AG09319 (cell line): ENCODE results near the gene AGRP.

Experiments
- DNase-seq: peaks from one replicate; pipeline ENCODE4 v3.0.0-alpha.2; 2010; ENCODE audit warnings: low read depth; ENCODE audit errors: extremely low read depth
- TF ChIP-seq, protein P1 (sequence below): IDR thresholded peaks from 2 replicates; pipeline ENCODE4 v1.5.1; 2011; ENCODE audit warnings: low read depth, mild to moderate bottlenecking, inconsistent platforms, low read length, moderate library complexity

Gene AGRP

DNA sequence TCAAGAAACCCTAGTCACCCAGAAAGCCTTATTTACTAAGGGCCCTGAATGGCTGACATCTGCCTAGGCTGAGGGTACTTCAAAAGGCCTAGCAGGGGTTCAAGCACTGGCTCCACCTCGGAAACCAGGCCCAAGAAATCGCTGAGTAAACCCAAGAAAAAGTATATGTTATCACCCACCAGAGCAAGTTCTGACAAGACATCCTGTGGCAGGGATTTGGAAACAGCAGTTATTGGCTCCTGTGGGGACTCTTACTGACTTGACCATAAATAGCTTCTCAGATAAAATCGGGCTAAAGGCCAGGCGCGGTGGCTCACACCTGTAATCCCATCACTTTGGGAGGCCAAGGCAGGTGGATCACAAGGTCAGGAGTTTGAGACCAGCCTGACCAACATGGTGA lies 14.6 kb downstream of the AGRP start:
- TF ChIP-seq, protein P1, sequence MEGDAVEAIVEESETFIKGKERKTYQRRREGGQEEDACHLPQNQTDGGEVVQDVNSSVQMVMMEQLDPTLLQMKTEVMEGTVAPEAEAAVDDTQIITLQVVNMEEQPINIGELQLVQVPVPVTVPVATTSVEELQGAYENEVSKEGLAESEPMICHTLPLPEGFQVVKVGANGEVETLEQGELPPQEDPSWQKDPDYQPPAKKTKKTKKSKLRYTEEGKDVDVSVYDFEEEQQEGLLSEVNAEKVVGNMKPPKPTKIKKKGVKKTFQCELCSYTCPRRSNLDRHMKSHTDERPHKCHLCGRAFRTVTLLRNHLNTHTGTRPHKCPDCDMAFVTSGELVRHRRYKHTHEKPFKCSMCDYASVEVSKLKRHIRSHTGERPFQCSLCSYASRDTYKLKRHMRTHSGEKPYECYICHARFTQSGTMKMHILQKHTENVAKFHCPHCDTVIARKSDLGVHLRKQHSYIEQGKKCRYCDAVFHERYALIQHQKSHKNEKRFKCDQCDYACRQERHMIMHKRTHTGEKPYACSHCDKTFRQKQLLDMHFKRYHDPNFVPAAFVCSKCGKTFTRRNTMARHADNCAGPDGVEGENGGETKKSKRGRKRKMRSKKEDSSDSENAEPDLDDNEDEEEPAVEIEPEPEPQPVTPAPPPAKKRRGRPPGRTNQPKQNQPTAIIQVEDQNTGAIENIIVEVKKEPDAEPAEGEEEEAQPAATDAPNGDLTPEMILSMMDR: no peak

DNA sequence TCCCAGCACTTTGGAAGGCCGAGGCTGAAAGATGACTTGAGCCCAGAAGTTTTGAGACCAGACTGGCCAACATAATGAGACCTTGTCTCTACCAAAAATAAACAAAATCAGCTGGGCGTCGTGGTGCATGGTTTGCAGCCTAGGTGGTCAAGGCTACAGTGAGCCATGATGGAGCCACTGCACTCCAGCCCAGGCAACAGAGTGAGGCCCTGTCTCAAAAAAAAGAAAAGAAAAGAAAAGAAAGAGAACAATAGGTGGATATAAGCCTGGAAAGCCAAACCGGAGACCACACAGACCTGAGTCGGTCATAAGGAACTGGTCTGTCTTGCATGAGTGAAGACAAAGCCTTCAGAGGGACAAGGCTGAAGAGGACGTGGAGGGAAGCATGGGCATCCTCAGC lies 16.8 kb downstream of the AGRP start:
- no peak for DNase-seq
- TF ChIP-seq, protein P1: no peak

More for the DNA sequence above, 14.6 kb downstream of the AGRP start:
- no peak for DNase-seq

DNA sequence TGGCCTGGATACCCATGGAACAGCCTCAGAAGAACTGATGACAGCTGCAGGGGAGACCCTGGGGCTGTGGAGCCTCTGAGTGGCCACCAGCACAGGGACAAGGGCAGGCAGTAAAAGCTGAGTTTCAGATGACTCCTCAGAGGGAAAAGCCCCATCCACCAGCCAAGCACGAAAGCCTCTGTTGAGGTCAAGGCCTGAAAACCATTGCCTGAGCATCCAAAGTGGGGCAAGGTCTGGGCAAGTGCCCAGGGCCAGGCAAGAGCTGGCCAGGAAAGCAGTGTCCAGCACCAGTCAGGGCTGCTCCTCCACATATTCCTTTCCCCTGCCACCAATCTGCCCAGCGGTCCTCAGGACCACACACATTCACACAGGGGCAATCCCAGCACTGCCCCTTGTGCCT lies 18.8 kb downstream of the AGRP start:
- TF ChIP-seq, protein P1: no peak
- DNase-seq: no peak

DNA sequence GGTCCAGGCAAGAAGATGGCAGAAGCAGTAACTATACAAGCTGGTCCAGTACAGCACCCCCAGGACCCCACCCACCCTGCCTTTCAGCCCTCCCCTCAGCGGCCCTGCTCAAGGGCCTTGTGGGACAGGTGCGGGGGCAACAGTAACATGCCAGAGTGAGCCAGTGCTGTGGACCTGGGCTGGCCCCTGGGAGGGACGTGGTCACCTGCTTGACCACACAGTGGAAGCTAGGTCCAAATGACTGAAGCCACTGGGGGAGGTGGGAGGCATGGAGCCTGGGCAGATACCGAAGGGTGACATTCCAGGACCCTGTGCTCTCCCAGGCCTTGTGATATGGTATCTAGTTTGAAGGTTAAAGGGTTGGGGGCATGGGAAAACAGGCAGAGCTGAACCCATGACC lies 19.7 kb downstream of the AGRP start:
- DNase-seq: no peak
- TF ChIP-seq, protein P1: no peak

DNA sequence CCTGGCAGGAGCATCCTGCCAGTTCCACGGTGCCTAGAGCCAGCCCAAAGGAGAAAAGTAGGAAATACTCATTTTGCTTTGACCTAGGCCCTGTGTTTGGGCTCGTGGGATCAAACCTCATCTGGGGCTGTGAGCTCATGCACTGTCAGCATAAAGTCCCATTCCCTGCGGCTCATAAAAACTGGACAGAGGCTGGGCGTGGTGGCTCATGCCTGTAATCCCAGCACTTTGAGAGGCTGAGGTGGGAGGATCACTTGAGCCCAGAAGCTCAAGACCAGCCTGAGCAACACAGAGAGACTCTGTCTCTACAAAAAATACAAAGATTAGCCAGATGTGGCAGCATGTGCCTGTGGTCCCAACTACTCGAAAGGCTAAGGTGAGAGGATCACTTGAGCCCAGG lies 20.3 kb downstream of the AGRP start:
- TF ChIP-seq, protein P1: no peak

DNA sequence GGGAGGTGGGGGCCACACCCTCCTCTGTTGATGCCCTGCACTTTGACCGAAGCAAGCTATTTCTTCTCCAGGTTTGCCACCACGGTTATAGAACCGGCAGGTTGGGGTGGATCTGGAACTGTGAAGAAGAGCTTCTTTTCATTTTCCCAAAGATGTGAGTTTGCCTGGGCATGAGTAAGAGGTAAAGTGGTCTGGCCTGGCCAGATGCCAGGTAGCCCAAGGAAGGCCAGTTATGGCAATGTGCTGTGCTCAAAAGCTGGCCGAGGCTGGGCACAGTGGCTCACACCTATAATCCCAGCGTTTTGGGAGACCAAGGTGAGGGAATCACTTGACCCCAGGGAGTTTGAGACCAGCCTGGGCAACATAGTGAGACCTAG lies 21.1 kb downstream of the AGRP start:
- TF ChIP-seq, protein P1: no peak
- no peak for DNase-seq

More for the DNA sequence above, 20.3 kb downstream of the AGRP start:
- DNase-seq: no peak

DNA sequence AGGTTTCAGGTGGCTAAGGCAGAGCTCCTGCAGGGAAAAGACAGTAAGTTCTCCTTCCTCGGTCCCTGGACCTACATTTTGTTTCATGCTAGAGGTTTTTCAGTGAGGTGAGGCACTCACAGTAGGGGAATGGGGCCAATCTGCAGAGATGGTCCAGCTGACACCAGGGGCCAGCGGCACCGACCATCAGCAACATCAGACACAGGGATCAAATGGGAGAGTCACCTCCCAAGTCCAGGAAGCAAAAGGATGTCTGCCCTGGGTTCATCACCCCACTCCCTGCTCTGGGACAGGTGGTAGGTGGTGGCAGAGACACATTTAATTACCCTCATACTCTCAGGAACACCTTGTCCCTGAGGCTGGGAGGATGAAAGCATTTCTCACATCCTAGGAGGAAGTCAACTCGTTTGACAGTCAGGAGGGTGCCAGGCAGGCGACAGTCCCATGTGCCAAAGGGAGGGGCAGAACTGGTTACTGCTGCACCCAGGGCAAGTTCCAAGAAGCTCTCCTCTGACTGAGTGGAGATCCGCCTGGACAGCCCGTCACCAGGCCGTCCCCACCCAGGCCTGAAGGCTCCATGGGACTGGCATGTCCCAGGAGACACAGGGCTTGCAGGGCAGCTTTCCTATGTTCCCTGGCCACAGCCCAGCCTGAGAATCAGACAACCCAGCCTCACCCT lies 21.6 kb downstream of the AGRP start:
- TF ChIP-seq, protein P1: no peak
- no peak for DNase-seq
